Stimulated activated CD4-positive, alpha-beta T cell treated with anti-CD3 and anti-CD28 coated beads, TNF-alpha, amount 100 ng/mL, for 48 hours (primary cell): ENCODE data around the gene LIN52.
A peak's percentile ranks its signal among the peaks of the same experiment; 100 is the strongest.

ENCODE experiments used
- DNase-seq, 3 donors: peaks; one replicate each; pipeline ENCODE4 v3.0.0-alpha.2; 2020; ENCODE audit warnings: low read depth in 3 of 3

Gene LIN52, protein sequence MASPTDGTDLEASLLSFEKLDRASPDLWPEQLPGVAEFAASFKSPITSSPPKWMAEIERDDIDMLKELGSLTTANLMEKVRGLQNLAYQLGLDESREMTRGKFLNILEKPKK

DNA sequence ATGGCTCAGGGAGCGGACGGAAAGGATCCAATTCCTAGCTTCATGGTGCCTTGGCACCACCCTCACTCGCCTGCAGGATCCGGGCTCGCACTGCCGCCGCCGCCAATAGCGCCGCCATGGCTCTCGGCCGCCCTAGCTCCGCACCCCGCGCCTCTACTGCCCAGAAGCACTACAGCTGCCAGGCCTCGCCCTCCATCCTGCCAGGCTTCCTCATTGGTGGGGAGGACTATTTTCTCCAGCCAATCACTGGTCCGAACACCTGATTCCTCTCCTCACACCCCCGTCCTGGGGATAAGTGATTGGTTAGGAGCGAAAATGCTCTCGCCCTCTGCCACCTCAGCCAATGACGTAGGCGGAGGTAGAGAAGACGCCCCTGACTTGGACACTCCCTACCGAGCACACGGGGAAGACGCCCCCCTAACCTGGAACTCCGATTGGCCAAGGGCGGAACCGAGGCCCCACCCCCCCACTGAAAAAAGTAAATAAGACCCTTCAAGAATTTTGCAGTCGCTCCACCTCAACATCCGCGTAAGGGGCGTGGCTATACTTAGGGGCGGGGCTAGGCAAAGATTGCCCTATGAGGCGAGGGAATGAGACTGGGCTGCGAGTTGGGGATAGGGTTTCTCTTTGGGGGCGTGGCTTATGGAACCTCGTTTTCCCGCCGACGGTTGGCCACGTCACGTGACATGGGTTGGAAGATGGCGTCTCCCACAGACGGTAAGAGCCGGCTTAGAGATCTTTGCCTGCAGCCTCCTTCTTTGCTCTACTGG is at the start of gene LIN52, which contains the start of gene ALDH6A1:
Gene LIN52 (plus strand): TSS at position 680 of the 770 bp plus-strand sequence. CDS start 19 bp downstream, at position 699.
Gene ALDH6A1 (minus strand): TSS at position 177 of the 770 bp plus-strand sequence. CDS start 59 bp downstream, at position 118.
- peak; percentile 100 for DNase-seq

DNA sequence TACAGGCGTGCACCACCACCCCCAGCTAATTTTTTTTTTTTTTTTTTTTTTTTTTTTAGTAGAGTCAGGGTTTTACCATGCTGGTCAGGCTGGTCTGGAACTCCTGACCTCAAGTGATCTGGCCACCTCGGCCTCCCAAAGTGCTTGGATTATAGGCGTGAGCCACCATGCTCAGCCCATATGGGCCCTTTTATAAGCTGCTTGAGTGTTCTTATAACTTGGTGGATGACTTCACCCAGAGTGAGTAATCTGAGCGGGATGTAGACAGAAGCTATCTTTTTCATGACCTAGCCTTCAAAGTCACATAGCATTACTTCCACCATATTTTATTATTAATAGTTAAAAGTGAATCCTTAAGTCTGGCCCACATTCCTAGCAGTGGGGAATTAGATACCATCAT is 49.2 kb upstream of the LIN52 start:
- no peak for DNase-seq

DNA sequence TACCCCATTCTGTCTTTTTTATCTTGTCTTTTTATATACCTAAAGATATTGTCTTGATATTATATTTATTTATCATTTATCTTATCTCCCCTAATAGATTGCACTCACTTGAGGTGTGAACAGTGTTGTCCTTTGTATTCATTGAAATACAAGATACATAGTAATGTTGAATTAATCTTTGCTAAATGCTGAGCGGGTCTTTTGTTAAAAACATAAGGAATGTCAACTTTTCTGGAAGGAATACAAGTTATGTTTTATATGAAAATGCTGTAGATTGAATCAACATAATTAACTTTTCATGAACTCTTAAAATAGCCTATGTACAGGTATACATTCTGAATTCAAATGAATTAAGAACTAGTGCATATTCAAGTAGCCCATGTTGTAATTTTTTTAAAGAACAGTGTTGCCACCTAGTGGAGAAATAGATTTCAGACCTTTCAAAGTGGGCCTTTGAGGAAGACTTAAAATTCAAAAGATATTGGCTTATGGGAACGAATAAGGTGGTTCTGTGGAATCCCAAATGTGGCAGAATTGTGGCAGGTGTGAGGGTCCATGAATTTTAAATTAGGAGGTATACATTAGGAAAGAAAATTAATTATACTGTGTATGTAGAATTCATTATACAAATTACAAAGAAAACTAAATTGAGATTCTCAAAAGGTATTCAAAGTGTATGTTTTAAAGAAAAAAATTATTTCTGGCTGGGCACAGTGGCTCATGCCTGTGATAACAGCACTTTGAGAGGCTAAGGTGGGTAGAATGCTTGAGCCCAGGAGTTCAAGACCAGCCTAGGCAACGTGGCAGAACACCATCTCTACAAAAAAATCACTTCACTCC is 46.5 kb upstream of the LIN52 start:
- no peak for DNase-seq

DNA sequence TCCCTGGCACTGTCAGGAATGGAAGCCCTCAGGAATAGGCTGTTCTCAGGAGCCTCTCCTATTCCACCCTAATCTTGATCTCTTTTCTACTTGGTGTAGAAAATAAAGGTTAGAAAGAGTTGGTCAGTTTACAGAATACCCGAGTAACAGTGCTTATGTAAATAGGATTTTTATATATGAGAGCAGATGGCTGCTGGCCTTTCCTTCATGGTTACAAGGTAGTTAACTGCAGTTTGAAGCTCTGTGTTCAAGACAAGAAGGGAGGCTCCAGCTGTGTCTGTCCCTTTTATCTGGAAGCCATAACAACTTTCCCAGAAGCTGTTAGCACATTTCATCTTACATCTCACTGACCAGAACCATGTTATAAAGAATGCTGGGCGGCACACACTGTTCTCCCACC is 42.5 kb upstream of the LIN52 start:
- DNase-seq: no peak

DNA sequence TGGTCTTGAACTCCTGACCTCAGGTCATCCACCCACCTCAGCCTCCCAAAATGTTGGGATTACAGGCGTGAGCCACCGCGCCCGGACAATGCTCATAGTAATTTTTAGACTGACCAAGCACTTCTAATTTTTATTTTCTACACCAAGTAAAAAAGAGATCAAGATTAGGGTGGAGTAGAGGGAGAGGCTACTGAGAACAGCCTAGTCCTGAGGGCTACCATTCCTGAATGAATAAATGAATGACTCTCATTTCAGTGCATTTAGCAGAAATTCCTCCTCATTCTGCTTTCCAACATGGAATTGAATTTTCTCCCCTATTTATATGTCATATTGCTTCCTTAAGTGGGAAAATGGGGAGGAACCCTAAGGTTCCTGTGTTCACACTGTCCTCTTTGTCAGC is 39.2 kb upstream of the LIN52 start:
- DNase-seq: no peak

DNA sequence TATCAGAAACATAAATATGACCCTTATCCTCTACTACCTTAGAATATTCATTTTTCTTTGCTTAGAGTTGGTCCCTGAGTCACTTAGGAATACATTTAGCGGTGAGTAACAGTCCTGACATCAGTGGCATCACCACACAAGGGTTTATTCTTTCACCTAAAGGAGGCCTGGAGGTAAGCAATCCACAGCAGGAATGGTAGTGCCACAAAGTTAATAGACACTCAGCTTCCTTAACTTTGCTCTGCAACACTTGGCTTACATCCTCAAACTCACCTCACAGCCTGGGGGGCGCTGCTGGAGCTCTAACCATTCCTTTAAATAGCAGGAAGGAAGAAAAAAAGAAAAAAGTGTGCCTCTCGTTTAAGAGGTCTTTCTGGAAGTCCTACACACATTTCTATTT is 36.5 kb upstream of the LIN52 start:
- no peak for DNase-seq

DNA sequence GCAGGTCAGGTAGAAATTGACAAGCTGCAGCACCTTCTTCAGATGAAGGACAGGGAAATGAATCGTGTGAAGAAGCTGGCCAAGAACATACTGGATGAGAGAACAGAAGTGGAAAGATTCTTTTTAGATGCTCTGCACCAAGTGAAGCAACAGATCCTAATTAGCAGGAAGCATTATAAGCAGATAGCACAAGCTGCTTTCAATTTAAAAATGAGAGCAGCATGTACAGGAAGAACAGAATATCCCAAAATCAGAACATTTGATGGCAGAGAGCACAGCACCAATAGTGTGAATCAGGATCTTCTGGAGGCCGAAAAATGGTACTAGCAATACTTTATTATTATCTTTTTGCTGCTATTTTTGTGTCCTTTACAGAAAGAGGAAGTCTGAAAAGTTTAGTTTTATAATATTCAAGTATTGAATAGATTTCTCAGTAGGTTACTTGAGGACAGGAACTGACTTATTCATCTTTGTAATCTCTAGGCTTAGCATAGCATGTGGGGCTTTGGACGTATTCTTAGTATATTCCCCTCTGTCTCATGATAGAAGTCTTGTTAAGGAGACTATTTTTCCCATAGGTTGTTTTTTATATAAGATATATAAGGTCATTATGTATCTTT is 34.8 kb upstream of the LIN52 start:
- DNase-seq: no peak

DNA sequence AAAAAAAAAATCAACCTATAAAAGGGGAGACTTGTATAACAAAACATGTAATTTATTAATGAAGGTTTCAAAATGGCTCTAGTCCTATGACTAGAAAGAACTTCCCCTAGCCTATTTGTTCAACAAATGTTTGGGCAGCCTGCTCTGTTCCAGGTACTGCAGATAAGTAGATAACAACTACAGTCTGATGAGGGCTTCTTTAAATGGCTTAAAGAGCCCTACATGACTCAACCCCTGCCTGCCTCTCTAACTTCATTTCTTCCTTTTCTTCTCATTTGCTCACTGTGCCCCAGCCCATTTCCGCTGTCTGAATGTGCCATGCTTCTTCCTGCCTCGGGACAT is 22.0 kb upstream of the LIN52 start:
- DNase-seq: no peak

DNA sequence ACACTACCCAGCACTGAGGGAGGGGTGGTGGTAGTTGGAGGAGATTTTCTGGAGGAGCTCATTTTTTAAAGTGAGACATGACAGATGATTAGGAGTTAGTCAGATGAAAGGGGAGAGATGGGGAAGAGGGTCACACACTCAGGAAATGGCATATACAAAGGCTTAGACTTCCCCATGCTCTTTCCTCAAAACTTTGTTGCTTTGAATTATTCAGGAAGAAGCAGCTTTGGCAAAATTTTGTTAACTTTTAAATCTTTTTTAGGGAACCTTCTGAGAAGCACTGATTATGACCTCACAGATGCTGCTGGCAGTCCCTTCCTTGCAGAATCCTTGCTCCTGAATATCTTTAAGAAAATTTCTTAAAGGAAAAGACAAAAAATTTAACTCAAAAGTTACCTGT is 20.3 kb upstream of the LIN52 start:
- no peak for DNase-seq

DNA sequence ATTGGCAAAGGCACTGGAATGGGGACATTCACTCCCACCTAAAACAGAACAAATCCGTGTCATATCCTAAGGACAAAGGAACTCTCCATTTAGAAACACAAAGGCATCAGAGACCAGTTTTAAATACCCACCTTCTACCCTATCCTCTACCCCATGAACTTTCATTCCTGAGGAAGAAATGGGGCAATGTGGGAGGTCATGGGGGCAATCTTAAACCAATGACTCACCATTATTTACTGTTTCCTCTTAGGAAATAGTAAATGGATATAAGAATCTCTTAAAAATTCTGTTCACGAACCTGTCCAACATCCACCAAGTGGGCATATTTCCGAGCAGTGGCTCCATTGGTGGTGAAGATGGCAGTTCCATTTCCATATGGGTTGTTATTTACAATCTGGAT is 19.9 kb upstream of the LIN52 start:
- no peak for DNase-seq

DNA sequence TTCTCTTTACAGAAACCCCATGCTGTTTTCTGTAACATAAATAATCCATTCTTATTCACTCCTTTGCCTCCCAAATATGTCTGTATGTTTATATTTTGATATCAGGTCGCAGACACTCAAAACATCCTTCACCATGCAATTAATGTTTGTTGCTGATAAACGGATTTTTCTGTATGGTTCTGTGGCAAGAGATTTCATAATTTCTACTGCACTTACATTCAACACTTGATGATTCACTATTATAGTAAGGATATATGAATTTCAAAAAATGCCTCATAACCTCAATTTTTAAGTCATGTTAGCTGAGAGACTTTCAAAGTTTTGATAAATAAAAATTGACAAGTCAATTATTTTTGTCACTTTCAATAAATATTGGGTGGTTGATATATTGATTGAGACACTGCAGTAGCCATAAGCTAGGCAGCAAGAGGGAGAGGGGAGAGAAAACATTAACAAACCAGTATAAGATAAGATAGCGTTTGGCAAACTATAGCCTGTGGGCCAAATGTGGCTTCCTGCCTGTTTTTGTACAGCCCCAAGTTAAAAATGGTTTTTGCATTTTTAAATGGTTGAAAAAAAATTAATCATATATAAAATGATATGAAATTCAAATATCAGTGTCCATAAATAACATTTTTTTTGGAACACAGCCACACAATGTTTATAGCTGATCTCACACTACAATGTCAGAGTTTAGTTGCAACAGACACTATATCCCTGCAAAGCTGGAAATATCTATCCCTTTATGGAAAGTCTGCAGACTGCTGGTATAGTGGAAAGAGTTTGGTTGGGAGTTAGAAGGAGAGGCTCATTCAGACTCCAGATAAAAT is 18.8 kb upstream of the LIN52 start:
- DNase-seq: no peak

DNA sequence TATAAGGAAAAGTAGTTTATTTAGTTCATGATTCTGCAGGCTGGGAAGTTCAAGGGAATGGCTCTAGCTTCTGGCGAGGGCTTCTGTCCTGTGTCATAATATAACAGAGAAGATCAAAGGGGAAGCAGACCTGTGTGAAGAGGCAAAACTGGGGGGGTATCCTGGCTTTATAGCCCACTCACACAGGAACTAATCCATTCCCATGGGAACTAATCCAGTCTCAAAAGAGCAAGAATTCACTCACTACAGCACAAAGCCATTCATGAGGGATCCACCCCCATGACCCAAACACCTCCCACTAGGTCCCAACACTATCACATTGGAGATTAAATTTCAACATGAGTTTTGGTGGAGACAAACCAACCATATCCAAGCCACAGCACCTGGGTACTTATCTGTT is 7.4 kb upstream of the LIN52 start:
- no peak for DNase-seq

DNA sequence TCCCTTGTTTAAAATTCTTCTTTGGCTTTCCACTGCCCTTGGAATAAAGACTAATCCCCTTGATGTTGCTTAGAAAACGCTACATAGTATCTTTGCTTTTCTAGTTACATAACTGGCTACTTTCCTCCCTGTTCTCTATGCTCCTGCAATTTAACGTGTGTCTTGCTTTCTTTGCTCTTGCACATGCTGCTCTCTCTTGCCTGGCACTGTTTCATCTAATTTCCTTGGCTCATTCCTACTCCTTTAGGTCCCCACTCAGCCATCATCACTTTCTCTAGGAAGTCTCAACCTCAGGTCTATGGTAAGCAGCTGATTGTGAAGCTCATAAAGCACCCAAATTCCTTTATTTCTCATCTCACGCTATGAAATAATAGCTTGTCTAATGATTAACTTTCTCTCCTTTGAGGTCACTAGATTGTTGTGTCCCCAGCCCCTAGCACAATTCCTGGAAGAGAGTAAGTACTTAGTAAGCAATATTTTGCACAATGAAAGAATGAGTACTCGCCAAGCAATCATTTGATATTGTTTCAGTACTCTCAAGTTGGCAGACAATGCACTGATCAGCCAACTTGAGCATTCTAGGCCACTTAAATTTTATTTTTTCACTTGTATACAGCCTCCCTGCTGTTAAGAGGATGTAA is 3.8 kb upstream of the LIN52 start:
- no peak for DNase-seq

DNA sequence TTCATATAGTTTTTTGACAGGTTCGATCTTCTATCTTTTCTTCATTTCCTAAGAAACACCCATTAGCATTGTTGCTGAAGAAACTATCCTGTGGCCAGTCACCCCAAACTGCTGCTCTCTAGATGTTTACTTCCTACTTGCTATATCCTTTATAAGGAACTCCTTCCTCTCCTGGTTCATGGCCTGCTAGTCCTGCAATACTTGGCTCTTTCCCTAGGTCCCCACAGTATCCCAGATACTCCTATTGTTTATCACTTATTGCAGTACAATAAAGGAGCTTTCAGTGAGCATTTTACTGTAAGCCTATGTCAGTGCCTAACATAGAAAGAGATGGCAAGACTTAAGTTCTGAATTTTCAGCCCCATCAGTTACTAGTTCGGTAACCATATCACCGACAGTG is 3.3 kb upstream of the LIN52 start:
- DNase-seq: no peak

DNA sequence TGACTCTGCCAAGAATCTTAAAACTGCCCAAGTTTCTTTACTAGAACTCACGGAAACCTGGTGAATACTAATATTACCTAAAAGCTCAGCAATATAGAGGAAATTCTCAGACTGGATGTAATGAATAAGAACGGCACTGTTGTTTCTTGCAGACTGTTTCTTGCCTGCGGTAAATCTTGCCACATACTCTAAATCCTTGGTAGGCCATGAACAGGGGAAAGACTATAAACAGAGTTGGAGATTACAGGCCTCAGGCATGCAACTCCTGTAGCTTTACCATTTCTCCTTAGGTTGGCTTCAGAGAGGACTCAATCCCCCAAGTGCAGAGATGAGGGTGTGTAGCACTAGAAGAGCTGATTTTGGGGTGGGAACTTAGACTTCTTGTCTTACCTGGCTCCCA is 1.6 kb upstream of the LIN52 start:
- DNase-seq: no peak

DNA sequence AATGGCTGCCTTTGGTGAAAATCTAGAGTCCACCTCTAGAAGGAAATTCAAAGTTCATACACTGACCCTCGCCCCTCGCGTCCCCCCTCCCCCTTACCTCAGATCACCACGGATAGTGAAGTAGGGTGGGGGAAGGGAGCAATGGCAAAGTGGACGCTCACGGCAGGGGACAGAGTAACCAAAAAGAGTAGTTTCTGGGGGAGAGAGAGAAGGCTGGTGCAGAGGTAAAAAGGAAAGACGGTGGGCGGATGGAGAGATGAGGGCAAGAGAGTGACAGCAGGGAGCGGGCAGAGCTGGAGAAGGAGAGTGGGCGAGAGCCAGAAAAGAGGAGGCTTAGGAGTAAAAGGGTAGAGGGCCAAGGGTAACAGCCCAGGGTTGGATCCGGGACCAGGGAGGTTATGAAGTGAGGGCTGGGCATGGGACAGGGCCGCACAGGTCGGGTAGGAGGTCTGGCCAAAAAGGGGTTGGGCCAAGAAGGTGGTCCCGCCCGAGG is 926 bp upstream of the LIN52 start:
- peak in 1 of 3 donors; percentile 4 for DNase-seq

DNA sequence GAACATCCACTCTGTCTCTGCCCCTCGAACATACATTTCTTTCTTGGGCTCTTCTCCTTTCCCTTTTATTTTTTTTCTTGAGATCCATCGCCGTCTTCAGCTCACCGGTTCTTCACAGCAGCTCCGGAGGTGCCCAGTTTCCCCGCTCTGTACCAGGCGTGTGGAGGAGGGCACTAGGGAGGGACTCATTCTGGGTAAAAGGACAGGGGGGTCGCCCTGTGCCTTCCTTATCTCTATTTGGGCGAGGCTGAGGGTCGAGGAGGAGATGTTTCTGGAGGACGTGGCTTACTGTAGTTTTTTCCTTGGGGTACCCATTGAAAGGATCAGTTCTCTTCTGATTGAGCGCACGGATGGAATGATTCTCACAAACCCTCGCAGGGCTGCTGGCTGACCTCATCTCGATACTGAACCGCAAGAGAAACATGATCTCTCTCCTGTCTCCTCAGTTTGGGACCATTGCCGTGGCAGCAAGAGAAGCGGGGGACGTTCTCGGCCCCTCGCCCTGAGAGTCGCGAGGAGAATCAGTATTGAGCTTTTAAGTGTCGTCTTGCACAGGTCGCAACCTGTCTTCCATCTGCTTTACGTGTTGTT is 386 bp downstream of the LIN52 start:
- DNase-seq: peak; percentile 13 to 31 (median 17)

DNA sequence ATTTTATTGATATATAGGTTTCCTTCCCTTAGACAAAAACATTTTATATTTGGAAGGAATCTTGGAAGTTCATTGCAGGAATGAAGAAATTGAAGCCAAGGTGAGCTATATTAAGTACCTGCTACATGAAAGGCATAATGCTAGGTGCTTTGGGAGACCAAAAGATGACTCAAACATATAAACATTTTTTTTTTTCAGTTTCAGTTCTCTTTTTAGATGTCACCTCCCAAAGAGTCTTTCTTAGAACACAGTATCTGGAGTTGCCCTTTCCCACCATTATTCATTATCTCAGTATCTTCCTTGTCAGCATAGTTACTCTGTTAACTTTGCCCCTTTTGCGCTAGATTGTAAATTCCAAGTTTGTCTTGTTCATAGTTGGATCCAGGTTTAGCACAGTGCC is 1.1 kb downstream of the LIN52 start:
- no peak for DNase-seq

DNA sequence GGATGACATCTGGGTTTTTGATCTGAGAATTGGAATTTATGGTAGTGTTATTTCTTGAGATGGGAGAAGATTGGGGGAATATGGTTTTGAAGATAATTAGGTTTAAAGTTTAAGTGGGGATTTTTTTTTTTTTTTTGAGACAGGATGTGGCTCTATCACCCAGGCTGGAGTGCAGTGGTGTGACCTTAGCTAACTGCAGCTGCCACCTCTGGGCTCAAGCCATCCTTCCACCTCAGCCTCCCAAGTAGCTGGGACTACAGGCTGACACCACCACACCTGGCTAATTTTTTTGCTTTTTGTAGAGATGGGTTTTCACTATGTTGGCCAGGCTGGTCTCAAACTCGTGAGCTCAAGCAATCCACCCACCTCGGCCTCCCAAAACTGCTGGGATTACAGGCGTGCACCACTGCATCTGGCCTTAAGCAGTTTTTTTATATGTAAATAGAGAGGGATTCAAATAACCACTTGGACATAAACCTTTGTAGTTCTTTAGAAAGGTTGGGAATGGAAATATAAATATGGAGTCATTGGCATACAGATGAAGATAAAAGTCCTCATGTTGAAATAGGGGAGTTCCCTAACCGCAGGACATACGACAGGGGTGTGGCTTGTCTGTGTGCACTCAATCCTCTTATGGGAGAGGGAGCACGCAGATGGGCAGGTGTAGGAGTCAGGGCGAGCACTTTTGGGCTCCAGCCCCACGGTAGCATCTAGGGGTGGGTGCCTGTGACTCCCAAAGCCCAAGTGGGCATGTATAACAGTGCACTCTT is 4.7 kb downstream of the LIN52 start:
- no peak for DNase-seq

DNA sequence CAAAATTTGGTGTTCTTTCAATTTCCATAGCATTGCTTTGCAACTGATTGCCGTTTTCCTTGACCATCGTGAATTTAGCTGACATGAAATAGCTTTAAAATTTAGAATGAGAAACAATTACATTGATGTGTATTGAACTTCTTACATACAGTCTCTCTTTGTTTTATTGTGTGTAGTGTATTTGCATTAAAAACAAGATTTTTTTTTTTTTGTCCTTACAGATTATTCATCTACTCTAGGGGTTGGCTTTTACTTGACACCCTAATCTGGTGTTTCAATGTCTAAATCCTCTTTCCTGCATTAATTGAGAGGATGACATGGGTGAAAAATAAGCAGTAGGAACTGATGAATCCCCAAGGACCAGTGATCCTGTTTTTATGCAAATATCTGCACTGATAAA is 20.6 kb downstream of the LIN52 start:
- DNase-seq: no peak
